Small intestine (tissue), 7 donors: ENCODE measurements around the gene LOC101059915.
"Not testable (repeated sequence)": the region's sequence is repeated elsewhere in the genome, so short reads cannot be mapped to it uniquely, and the experiment has no call there.

Source experiments
- DNase-seq, 2 donors: peaks; one replicate each; pipeline versions ENCODE4 v3.0.0 to v3.0.0-alpha.2; 2013
- FAIRE-seq: peaks from 2 replicates; lab custom pipeline; 2012; peaks lifted over from hg19 to GRCh38; lab: Jason Lieb, UNC
- H3K27ac ChIP-seq, 3 donors: one replicate each; pipeline ENCODE4 v1.5.1; 2013; ENCODE audit warnings: low read length in 2 of 3, mild to moderate bottlenecking in 2 of 3, control low read depth in 1 of 3, inconsistent platforms in 1 of 3, low read depth in 1 of 3, moderate library complexity in 1 of 3
- H3K27me3 ChIP-seq, 3 donors: one replicate each; pipeline ENCODE4 v1.6.1; 2013; ENCODE audit warnings: low read length in 3 of 3, inconsistent platforms in 1 of 3; ENCODE audit not compliant: control insufficient read depth in 3 of 3, insufficient read depth in 3 of 3
- H3K36me3 ChIP-seq, 3 donors: one replicate each; pipeline ENCODE4 v1.6.1; 2013; ENCODE audit warnings: low read length in 3 of 3, inconsistent platforms in 1 of 3, low read depth in 1 of 3, mild to moderate bottlenecking in 1 of 3, moderate library complexity in 1 of 3; ENCODE audit not compliant: control insufficient read depth in 3 of 3, insufficient read depth in 2 of 3
- H3K4me1 ChIP-seq, 3 donors: one replicate each; pipeline ENCODE4 v1.6.1; 2013; ENCODE audit warnings: low read length in 2 of 3, inconsistent platforms in 1 of 3, low read depth in 1 of 3, mild to moderate bottlenecking in 1 of 3, moderate library complexity in 1 of 3; ENCODE audit not compliant: control insufficient read depth in 3 of 3, insufficient read depth in 2 of 3
- H3K4me3 ChIP-seq, 3 donors: one replicate each; pipeline ENCODE4 v1.5.1; 2013; ENCODE audit warnings: low read length in 3 of 3, control low read depth in 1 of 3, inconsistent platforms in 1 of 3, low read depth in 1 of 3, mild to moderate bottlenecking in 1 of 3, moderate library complexity in 1 of 3
- H3K9me3 ChIP-seq, 2 donors: one replicate each; pipeline ENCODE4 v1.6.1; 2013; ENCODE audit warnings: low read depth in 1 of 2, low read length in 1 of 2; ENCODE audit not compliant: control insufficient read depth in 2 of 2, insufficient read depth in 1 of 2
- WGBS, 3 donors: extraction: QIAGEN DNeasy Blood & Tissue Kit; methylation state at CpG; one replicate each; pipeline ENCODE4 v1.1.7; 2013; 5-methylcytosine and 5-hydroxymethylcytosine counted together
- donor health status: healthy with polysubstance abuse.
- donor health status: control.
- donor health status: control.
- donor health status: Bipolar disorder and iron deficiency.
- donor health status: healthy.

LOC101059915 gene

GRCh38 chrX:71663238-71663637, 4.1 kb upstream of the LOC101059915 start:
- not testable (repeated sequence) for FAIRE-seq, H3K4me3 ChIP-seq, H3K27me3 ChIP-seq, H3K36me3 ChIP-seq, DNase-seq, H3K27ac ChIP-seq, H3K4me1 ChIP-seq, H3K9me3 ChIP-seq
- 58 to 66% (median 64%) methylated on average over 5 to 8 of the region's 8 CpGs for WGBS, 3 donors

- H3K36me3 ChIP-seq, H3K27me3 ChIP-seq, DNase-seq, H3K4me3 ChIP-seq, H3K27ac ChIP-seq, H3K4me1 ChIP-seq, H3K9me3 ChIP-seq, FAIRE-seq: not testable (repeated sequence)
- WGBS, 3 donors, result 48 to 59% (median 54%) methylated on average over 8 of the region's 8 CpGs
Observed at GRCh38 chrX:71664202-71664601, 3.1 kb upstream of the LOC101059915 start.

- DNase-seq, result no peak
Observed at GRCh38 chrX:71664889-71665491, 2.4 kb upstream of the LOC101059915 start.

GRCh38 chrX:71665747-71666146, 1.6 kb upstream of the LOC101059915 start:
- no peaks in the 10 kb centered on the region for H3K27me3 ChIP-seq
- no peak overlapping the region for H3K27ac ChIP-seq
- H3K4me3 ChIP-seq, result no peak overlapping the region
- H3K36me3 ChIP-seq, result no peaks in the 10 kb centered on the region
- no peaks in the 10 kb centered on the region for H3K4me1 ChIP-seq
- H3K9me3 ChIP-seq, result no peaks in the 10 kb centered on the region
- DNase-seq (no peak), FAIRE-seq (no peak)
- 70 to 81% (median 71%) methylated on average over 10 of the region's 10 CpGs for WGBS, 3 donors

More at GRCh38 chrX:71664889-71665491, 2.4 kb upstream of the LOC101059915 start:
- FAIRE-seq, result no peak
- Histone ChIP-seq H3K4me3 (no peak overlapping the region), H3K4me1 (no peaks in the 10 kb centered on the region), H3K27ac (no peak overlapping the region), H3K27me3 (no peaks in the 10 kb centered on the region), H3K9me3 (no peaks in the 10 kb centered on the region), H3K36me3 (no peaks in the 10 kb centered on the region)
- 86 to 91% (median 87%) methylated on average over 11 to 16 of the region's 16 CpGs for WGBS, 3 donors

DNA sequence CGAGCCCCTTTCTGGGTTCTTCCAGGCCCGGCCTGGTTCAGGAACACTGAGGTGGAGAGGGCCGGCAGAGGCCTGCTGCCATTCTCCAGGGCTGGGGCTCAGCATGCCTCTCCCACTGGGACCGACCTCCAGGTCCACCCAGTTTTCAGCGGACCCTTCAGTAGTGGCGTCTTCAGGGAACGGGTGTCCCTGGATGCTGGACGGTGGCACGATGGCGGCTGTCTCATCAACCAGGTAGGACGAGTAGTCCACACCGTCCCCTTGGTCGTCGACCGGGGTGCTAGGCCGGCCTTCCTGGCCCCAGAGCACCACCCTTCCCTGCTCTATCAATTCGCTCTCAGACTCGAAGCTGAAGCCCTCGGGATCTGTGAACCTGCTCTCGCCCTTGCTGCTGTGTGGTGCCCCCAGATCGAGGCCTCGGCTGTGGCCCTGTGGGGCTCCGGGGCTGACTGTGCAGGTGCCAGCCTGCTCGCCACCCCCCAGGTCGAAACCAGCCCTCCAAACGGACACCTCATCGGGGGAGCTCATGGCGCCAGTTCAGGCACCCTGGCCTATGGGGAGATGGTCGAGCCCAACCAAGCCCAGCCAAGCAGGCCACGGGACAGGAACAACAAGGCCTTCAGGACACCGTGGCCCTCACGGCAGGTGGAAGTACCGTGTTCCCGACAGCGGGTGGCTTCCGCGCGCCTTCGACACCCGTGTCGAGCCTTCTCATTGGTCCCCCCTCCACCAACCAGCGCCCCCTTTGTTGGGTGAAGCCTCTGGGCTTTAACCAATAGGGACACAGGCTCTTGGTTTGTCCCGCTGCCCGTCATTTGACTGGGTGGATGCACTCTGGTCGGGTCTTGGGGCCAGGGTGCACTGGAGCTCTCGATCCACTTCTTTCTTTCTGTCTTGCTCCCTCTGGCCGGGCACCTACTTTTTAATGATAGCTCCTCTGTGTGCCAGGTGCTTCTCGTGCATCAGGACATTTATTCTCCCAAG, 814 bp upstream of the LOC101059915 start:
- Histone ChIP-seq H3K4me1 (no peaks in the 10 kb centered on the region), H3K27me3 (no peaks in the 10 kb centered on the region), H3K27ac (no peak overlapping the region), H3K9me3 (no peaks in the 10 kb centered on the region), H3K4me3 (no peak overlapping the region), H3K36me3 (no peaks in the 10 kb centered on the region)
- DNase-seq, result no peak
- FAIRE-seq, result no peak
- WGBS, 3 donors, result 91 to 95% (median 92%) methylated on average over 23 to 48 of the region's 48 CpGs

- Histone ChIP-seq H3K27ac (no peak overlapping the region), H3K27me3 (no peaks in the 10 kb centered on the region), H3K4me3 (no peak overlapping the region), H3K36me3 (no peaks in the 10 kb centered on the region), H3K4me1 (no peaks in the 10 kb centered on the region), H3K9me3 (no peaks in the 10 kb centered on the region)
- FAIRE-seq (no peak), DNase-seq (no peak)
- WGBS, 3 donors, result 94 to 98% (median 95%) methylated on average over 14 to 16 of the region's 16 CpGs
Observed at GRCh38 chrX:71668248-71668595, 876 bp downstream of the LOC101059915 start.

GRCh38 chrX:71669492-71669891, 2.1 kb downstream of the LOC101059915 start:
- H3K4me3 ChIP-seq, result no peak overlapping the region
- H3K9me3 ChIP-seq, result no peaks in the 10 kb centered on the region
- H3K36me3 ChIP-seq, result no peaks in the 10 kb centered on the region
- no peak for DNase-seq
- no peak overlapping the region for H3K27ac ChIP-seq
- no peak for FAIRE-seq
- 59 to 79% (median 71%) methylated on average over 12 to 13 of the region's 13 CpGs for WGBS, 3 donors
- H3K4me1 ChIP-seq, result no peaks in the 10 kb centered on the region
- H3K27me3 ChIP-seq, result no peaks in the 10 kb centered on the region

GRCh38 chrX:71669947-71670346, 2.6 kb downstream of the LOC101059915 start:
- DNase-seq, H3K27me3 ChIP-seq, FAIRE-seq, H3K36me3 ChIP-seq, H3K9me3 ChIP-seq, H3K27ac ChIP-seq, H3K4me3 ChIP-seq, H3K4me1 ChIP-seq: not testable (repeated sequence)
- WGBS, 3 donors, result 21 to 39% (median 23%) methylated on average over 5 to 10 of the region's 10 CpGs
